Lung (tissue), 12 donors: ENCODE data around the gene PRKCE. TPM values are rescaled to one million over a fixed set of nuclear protein-coding genes. Genes with fewer than 3 reads are reported as not detected.

Experiments
- ATAC-seq: fragments of 200-7000 bp; cut with Tn5 transposase; one replicate; pipeline ENCODE4 v1.9.1; 2020; ENCODE audit warnings: moderate number of reproducible peaks; ENCODE audit not compliant: insufficient read depth, low FRiP score
- DNase-seq, 3 donors: peaks; one replicate each; pipeline ENCODE4 v3.0.0-alpha.2; 2013 to 2017
- H3K27ac ChIP-seq, 2 donors: one replicate each; pipeline ENCODE4 v1.5.1; 2013; ENCODE audit warnings: mild to moderate bottlenecking in 2 of 2, moderate library complexity in 2 of 2, control low read depth in 1 of 2, inconsistent platforms in 1 of 2, low read depth in 1 of 2, low read length in 1 of 2
- H3K27me3 ChIP-seq, 3 donors: one replicate each; pipeline ENCODE4 v1.5.1; 2013; ENCODE audit warnings: low read length in 2 of 3; ENCODE audit not compliant: control insufficient read depth in 3 of 3, insufficient read depth in 3 of 3
- H3K36me3 ChIP-seq, 4 donors: one replicate each; pipeline ENCODE4 v1.5.1; 2013; ENCODE audit warnings: low read length in 4 of 4, mild to moderate bottlenecking in 1 of 4, moderate library complexity in 1 of 4; ENCODE audit not compliant: control insufficient read depth in 4 of 4, insufficient read depth in 4 of 4
- H3K4me1 ChIP-seq, 5 donors: one replicate each; pipeline ENCODE4 v1.5.1; 2013; ENCODE audit warnings: low read length in 5 of 5, mild to moderate bottlenecking in 2 of 5, moderate library complexity in 1 of 5; ENCODE audit not compliant: control insufficient read depth in 5 of 5, insufficient read depth in 5 of 5
- H3K4me3 ChIP-seq: one replicate; pipeline ENCODE4 v1.5.1; 2013; ENCODE audit warnings: mild to moderate bottlenecking, control low read depth, moderate library complexity
- H3K9ac ChIP-seq, 2 donors: one replicate each; pipeline ENCODE4 v1.5.1; 2013; ENCODE audit warnings: low read length in 2 of 2, control low read depth in 1 of 2; ENCODE audit not compliant: insufficient read depth in 1 of 2
- H3K9me3 ChIP-seq, 4 donors: one replicate each; pipeline ENCODE4 v1.5.1; 2013; ENCODE audit warnings: low read length in 3 of 4, mild to moderate bottlenecking in 1 of 4, moderate library complexity in 1 of 4; ENCODE audit not compliant: control insufficient read depth in 4 of 4, insufficient read depth in 3 of 4
- WGBS, 2 donors: extraction: QIAGEN DNeasy Blood & Tissue Kit; methylation state at CpG; one replicate each; pipeline ENCODE4 v1.1.7; 2013; 5-methylcytosine and 5-hydroxymethylcytosine counted together
- polyA plus RNA-seq, 2 donors: library from polyadenylated mRNA; stranded (reverse); fragments of 200-250 nt; gene quantifications; one replicate each; pipeline ENCODE4 v1.2.1, GENCODE V29; 2013
- total RNA-seq, 2 donors: library from RNA; depleted of rRNA in 1 of 2; stranded (reverse); fragments of >200 nt in 1 of 2; gene quantifications; one replicate each; pipeline ENCODE4 v1.2.1, GENCODE V29; 2014 to 2021
- TF ChIP-seq, protein P1 (sequence below): IDR thresholded peaks from 2 replicates; pipeline ENCODE4 v1.5.1; 2012; ENCODE audit warnings: mild to moderate bottlenecking; ENCODE audit errors: control extremely low read depth, extremely low read depth
- donor health status: control.
- donor health status: control.
- donor health status: Bipolar disorder and iron deficiency.
- donor health status: healthy.
- donor health status: DM: yes; HTN: yes; CAD: no.

PRKCE gene
- total and polyA plus RNA-seq, 4 donors, result 12.5 to 82.2 (median 32.1) TPM

DNA sequence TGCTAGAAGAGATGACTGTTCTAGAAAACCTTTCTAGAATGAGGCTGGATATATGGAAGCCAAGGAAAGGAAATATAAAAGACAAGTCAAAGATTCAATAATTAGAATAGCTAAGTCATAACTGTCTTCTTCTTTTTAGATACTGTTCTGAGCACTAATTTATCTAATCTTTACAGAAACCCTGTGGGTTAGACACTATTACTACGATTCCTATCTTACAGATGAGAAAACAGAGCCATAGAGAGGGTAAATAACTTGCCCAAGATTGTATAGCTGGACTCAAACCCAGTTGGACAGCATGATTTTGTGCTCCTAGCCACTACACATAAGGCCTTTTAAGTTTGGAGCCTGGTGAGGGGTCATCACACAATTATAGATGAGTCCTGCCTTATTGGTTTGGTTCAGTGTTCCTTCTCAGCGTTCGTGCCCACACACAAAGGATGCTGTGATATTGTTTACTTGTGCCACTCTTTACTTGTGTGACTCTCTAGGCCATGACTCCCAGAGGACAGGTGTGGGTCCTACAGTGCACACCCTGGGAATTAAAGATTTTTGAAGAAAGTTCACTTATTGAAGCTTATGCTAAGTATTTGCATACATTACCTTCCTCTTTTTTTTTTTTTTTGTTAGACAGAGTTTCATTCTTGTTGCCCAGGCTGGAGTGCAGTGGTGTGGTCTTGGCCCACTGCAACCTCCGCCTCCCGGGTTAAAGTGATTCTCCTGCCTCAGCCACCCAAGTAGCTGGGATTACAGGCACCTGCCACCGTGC lies 153.7 kb downstream of the PRKCE start:
- ATAC-seq (no peak), DNase-seq (peak in 1 of 3 donors; percentile 5)
- 97% methylated on average over 6 of the region's 6 CpGs for WGBS, 2 donors
- H3K4me3 ChIP-seq, result no peak overlapping the region
- H3K36me3 ChIP-seq, result no peaks in the 10 kb centered on the region
- TF ChIP-seq, protein P1, sequence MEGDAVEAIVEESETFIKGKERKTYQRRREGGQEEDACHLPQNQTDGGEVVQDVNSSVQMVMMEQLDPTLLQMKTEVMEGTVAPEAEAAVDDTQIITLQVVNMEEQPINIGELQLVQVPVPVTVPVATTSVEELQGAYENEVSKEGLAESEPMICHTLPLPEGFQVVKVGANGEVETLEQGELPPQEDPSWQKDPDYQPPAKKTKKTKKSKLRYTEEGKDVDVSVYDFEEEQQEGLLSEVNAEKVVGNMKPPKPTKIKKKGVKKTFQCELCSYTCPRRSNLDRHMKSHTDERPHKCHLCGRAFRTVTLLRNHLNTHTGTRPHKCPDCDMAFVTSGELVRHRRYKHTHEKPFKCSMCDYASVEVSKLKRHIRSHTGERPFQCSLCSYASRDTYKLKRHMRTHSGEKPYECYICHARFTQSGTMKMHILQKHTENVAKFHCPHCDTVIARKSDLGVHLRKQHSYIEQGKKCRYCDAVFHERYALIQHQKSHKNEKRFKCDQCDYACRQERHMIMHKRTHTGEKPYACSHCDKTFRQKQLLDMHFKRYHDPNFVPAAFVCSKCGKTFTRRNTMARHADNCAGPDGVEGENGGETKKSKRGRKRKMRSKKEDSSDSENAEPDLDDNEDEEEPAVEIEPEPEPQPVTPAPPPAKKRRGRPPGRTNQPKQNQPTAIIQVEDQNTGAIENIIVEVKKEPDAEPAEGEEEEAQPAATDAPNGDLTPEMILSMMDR, result no peak
- H3K27ac ChIP-seq, result no peak overlapping the region
- H3K9ac ChIP-seq, result no peak overlapping the region
- H3K4me1 ChIP-seq, result peaks cover 0 to 8% (median 0%) of the 10 kb centered on the region in 5 donors
- no peaks in the 10 kb centered on the region for H3K27me3 ChIP-seq
- H3K9me3 ChIP-seq, result no peaks in the 10 kb centered on the region

DNA sequence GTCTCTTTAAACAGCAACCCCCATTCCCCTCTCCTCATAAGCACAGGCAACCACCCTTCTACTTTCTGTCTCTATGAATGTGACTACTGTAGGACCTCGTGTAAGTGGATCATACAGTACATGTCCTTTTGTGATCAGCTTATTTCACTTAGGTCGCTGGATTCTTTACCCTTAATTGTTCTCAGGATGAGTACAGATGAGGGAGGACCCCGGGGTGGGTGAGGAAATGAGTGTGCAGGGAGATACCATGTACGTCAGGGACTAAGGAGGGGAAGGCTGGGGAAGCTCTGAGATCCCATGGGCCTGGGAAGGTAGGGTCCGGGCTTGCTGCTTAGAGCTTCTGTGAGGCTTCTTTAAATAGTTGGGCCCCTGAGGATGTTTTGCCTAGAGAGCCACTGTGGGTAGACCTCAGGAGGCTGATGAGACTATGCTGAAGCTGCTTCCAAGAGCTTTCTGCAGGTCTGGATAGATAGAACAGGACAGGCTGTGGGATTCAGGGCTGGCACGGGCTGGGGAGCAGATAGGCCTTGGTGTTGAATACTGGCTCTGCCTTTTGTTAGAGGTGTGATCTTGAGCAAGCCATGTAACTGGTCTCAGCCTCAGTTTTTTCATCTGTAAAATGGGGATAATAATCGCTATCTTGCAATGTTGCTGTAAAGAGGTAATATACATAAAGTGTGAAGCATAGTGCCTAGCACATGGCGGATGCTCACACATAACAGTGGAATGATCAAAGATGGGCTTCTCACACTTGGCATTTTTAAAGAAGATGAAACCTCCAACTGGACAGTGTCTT lies 155.3 kb downstream of the PRKCE start:
- Histone ChIP-seq H3K4me1 (peaks cover 0 to 3% (median 0%) of the 10 kb centered on the region in 5 donors), H3K4me3 (no peak overlapping the region), H3K27me3 (no peaks in the 10 kb centered on the region), H3K9ac (no peak overlapping the region), H3K36me3 (no peaks in the 10 kb centered on the region), H3K27ac (no peak overlapping the region), H3K9me3 (no peaks in the 10 kb centered on the region)
- TF ChIP-seq, protein P1, result no peak
- ATAC-seq (no peak), DNase-seq (peak in 1 of 3 donors; percentile 5)
- 84 to 87% methylated on average over 8 of the region's 8 CpGs for WGBS, 2 donors

DNA sequence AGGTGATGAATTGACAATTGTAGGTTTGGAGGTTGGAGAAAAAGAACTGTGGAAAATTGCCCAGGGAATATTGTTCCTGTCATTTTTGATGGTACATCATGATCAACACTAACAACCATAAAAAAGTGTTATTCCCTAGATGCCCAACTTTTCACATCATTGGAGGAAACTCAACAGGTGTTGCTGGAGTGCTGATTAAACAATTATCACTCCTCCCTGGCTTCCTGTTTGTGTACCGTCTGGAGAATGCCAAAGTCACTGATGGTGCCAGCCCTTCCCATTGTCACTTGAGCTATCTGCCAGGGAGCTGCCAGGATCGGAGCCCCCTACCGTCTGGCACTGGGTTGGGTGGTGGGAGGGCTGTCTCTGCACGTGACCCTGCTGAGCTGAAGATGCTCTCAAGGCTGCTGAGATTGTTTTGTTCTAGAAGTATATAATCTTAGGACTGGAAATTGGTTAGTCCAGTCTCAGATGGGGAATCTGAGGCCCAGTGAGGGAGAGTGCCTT lies 156.9 kb downstream of the PRKCE start:
- Histone ChIP-seq H3K4me1 (peaks cover 0 to 6% (median 6%) of the 10 kb centered on the region in 5 donors), H3K9me3 (no peaks in the 10 kb centered on the region), H3K4me3 (no peak overlapping the region), H3K27me3 (no peaks in the 10 kb centered on the region), H3K36me3 (no peaks in the 10 kb centered on the region), H3K27ac (no peak overlapping the region), H3K9ac (no peak overlapping the region)
- DNase-seq, result peak in 1 of 3 donors; percentile 2
- 65 to 71% methylated on average over 4 of the region's 4 CpGs for WGBS, 2 donors
- TF ChIP-seq, protein P1, result no peak
- ATAC-seq, result no peak
